SK-N-SH (cell line): ENCODE results near the gene SLC17A1. TPM values are rescaled to one million over a fixed set of nuclear protein-coding genes. Genes with fewer than 3 reads are reported as not detected.

Source experiments
- CTCF ChIA-PET: fragments of 300-600, 350-600 bp; formaldehyde crosslinking; extraction: SDS; loops from one replicate; lab custom pipeline; 2021; lab: Yijun Ruan, JAX
- POLR2A ChIA-PET: fragments of 350-600 bp; sonication (Branson Sonifier 250); formaldehyde crosslinking; extraction: SDS; loops from one replicate; lab custom pipeline; 2020; ENCODE audit warnings: antibody characterized with exemption, inconsistent platforms; lab: Yijun Ruan, JAX
- DNase-seq: peaks from one replicate; pipeline ENCODE4 v3.0.0; 2012
- H2AFZ ChIP-seq: fragments of 200-600 bp; sonication (generic); 2 replicates; pipeline ENCODE4 v1.8.1; 2016; ENCODE audit warnings: antibody characterized with exemption, mild to moderate bottlenecking, low read depth
- H3F3A ChIP-seq: fragments of 200-600 bp; sonication (generic); replicated peaks from 2 replicates; pipeline ENCODE3; 2016; ENCODE audit warnings: antibody characterized with exemption, mild to moderate bottlenecking; ENCODE audit not compliant: insufficient read depth
- H3K27ac ChIP-seq, 2 experiments: fragments of 200-500 bp in 1 of 2; fragments of 200-600 bp in 1 of 2; sonication (Bioruptor generic) in 1 of 2; sonication (generic), shearing (Covaris generic) in 1 of 2; 2 replicates each; pipeline versions ENCODE4 v1.5.1 to v1.6.1; 2014 to 2016; ENCODE audit warnings: low read depth in 2 of 2, inconsistent platforms in 1 of 2, low read length in 1 of 2, mild to moderate bottlenecking in 1 of 2, mixed read lengths in 1 of 2
- H3K27me3 ChIP-seq: fragments of 200-600 bp; sonication (generic), shearing (Covaris generic); 2 replicates; pipeline ENCODE4 v1.6.1; 2016; ENCODE audit warnings: mixed run types; ENCODE audit not compliant: insufficient read depth
- H3K36me3 ChIP-seq, 2 experiments: fragments of 200-500 bp in 1 of 2; fragments of 200-600 bp in 1 of 2; sonication (Bioruptor generic) in 1 of 2; sonication (generic) in 1 of 2; replicated peaks in 1 of 2; 2 replicates each; pipeline versions ENCODE3 to v1.5.1; 2014 to 2016; ENCODE audit warnings: low read length in 1 of 2, mild to moderate bottlenecking in 1 of 2; ENCODE audit not compliant: insufficient read depth in 2 of 2, control insufficient read depth in 1 of 2
- H3K4me1 ChIP-seq, 2 experiments: fragments of 200-500 bp in 1 of 2; fragments of 200-600 bp in 1 of 2; sonication (Bioruptor generic) in 1 of 2; sonication (generic), shearing (Covaris generic) in 1 of 2; 2 replicates each; pipeline versions ENCODE4 v1.5.1 to v1.6.1; 2014 to 2016; ENCODE audit warnings: low read depth in 1 of 2, low read length in 1 of 2, mixed run types in 1 of 2; ENCODE audit not compliant: insufficient read depth in 2 of 2, control insufficient read depth in 1 of 2
- H3K4me2 ChIP-seq: fragments of 200-600 bp; sonication (generic), shearing (Covaris generic); 2 replicates; pipeline ENCODE4 v1.6.1; 2017; ENCODE audit warnings: mixed run types
- H3K4me3 ChIP-seq, 2 experiments: fragments of 200-500 bp in 1 of 2; fragments of 200-600 bp in 1 of 2; sonication (Bioruptor generic) in 1 of 2; sonication (generic), shearing (Covaris generic) in 1 of 2; 2 replicates each; pipeline versions ENCODE4 v1.5.1 to v1.8.1; 2014 to 2016; ENCODE audit warnings: low read depth in 2 of 2, inconsistent platforms in 1 of 2, low read length in 1 of 2, mild to moderate bottlenecking in 1 of 2, mixed read lengths in 1 of 2, moderate library complexity in 1 of 2
- H3K79me2 ChIP-seq: fragments of 200-600 bp; sonication (generic); 2 replicates; pipeline ENCODE4 v1.8.1; 2017; ENCODE audit warnings: mild to moderate bottlenecking; ENCODE audit not compliant: insufficient read depth
- H3K9ac ChIP-seq: fragments of 200-600 bp; sonication (generic); 2 replicates; pipeline ENCODE4 v1.6.1; 2017; ENCODE audit warnings: mixed run types
- H3K9me2 ChIP-seq: fragments of 200-600 bp; sonication (generic); 2 replicates; pipeline ENCODE4 v1.6.1; 2017; ENCODE audit warnings: mixed run types
- H3K9me3 ChIP-seq: fragments of 200-600 bp; sonication (generic); 2 replicates; pipeline ENCODE4 v1.6.1; 2017; ENCODE audit warnings: mixed run types, mild to moderate bottlenecking, moderate library complexity
- H4K20me1 ChIP-seq: fragments of 200-600 bp; sonication (generic); 2 replicates; pipeline ENCODE4 v1.6.1; 2017; ENCODE audit warnings: mild to moderate bottlenecking, mixed run types; ENCODE audit not compliant: insufficient read depth
- GABPA ChIP-seq: IDR thresholded peaks from 2 replicates; pipeline ENCODE4 v1.4.0; 2012; ENCODE audit warnings: low read depth, mild to moderate bottlenecking
- JUND ChIP-seq: IDR thresholded peaks from 2 replicates; pipeline ENCODE4 v1.4.0; 2012
- MEF2A ChIP-seq: IDR thresholded peaks from 2 replicates; pipeline ENCODE4 v1.4.0; 2012; ENCODE audit warnings: low read depth, borderline replicate concordance
- PBX3 ChIP-seq: IDR thresholded peaks from 2 replicates; pipeline ENCODE4; 2012
- POLR2AphosphoS5 ChIP-seq: IDR thresholded peaks from 2 replicates; pipeline ENCODE4 v1.6.1; 2012; ENCODE audit warnings: low read depth, low read length
- RCOR1 ChIP-seq: fragments of 150-350 bp; IDR thresholded peaks from 2 replicates; pipeline ENCODE4 v1.6.1; 2017; ENCODE audit warnings: antibody characterized with exemption, low read length
- SMC3 ChIP-seq: IDR thresholded peaks from 2 replicates; pipeline ENCODE4 v1.6.1; 2012; ENCODE audit warnings: low read depth, low read length, improper control_type of control experiment
- TEAD4 ChIP-seq: IDR thresholded peaks from 2 replicates; pipeline ENCODE4 v1.4.0; 2012; ENCODE audit warnings: mild to moderate bottlenecking, borderline replicate concordance; ENCODE audit not compliant: insufficient read depth
- YY1 ChIP-seq: IDR thresholded peaks from 2 replicates; pipeline ENCODE4 v1.4.0; 2012; ENCODE audit warnings: low read depth, mild to moderate bottlenecking
- ZBTB33 ChIP-seq: IDR thresholded peaks from 2 replicates; pipeline ENCODE4 v1.4.0; 2012; ENCODE audit warnings: low read depth, borderline replicate concordance
- WGBS: methylation state at CpG from one replicate; pipeline ENCODE4 v1.1.6; 2017; ENCODE audit warnings: low lambda C conversion rate; 5-methylcytosine and 5-hydroxymethylcytosine counted together
- polyA plus RNA-seq, 3 experiments: library from polyadenylated mRNA; depleted of rRNA; stranded (reverse); fragments of >200 nt; gene quantifications; 2 replicates each; pipeline ENCODE4 v1.2.3, GENCODE V29; 2012

The SLC17A1 gene
- polyA plus RNA-seq, 1 of the 3 experiments (the other 2 are of a cell fraction) = not detected

- Histone ChIP-seq H3K4me3 (no peak overlapping the region), H3K9me3 (no peaks in the 10 kb centered on the region), H3K9me2 (no peaks in the 10 kb centered on the region), H3K9ac (no peak overlapping the region), H3K27me3 (no peaks in the 10 kb centered on the region), H3F3A (no peaks in the 10 kb centered on the region), H3K4me1 (no peaks in the 10 kb centered on the region), H3K4me2 (no peak overlapping the region), H3K36me3 (no peaks in the 10 kb centered on the region)
- CTCF ChIA-PET = no interaction called here
- POLR2A ChIA-PET = no interaction called here
- no peak for DNase-seq
- WGBS = 33% methylated on average over 3 of the region's 3 CpGs
- TF ChIP-seq ZBTB33 = no peak
- TF ChIP-seq GABPA = no peak
- no peak for TF ChIP-seq RCOR1
- TF ChIP-seq TEAD4 = no peak
- TF ChIP-seq SMC3 = no peak
- no peak for TF ChIP-seq PBX3
- no peak for TF ChIP-seq JUND
- TF ChIP-seq, all 33 proteins: peak for 0
- no peak overlapping the region for H2AFZ ChIP-seq
- H3K27ac ChIP-seq = no peak overlapping the region
- H4K20me1 ChIP-seq = no peaks in the 10 kb centered on the region
- no peaks in the 10 kb centered on the region for H3K79me2 ChIP-seq
Measured at GRCh38 chr6:25868436-25869183, 36.8 kb upstream of the SLC17A1 start.

- no peaks in the 10 kb centered on the region for H3K9me2 ChIP-seq
- no peaks in the 10 kb centered on the region for H3K36me3 ChIP-seq
- H3K79me2 ChIP-seq = no peaks in the 10 kb centered on the region
- H3K9ac ChIP-seq = no peak overlapping the region
- DNase-seq = no peak
- no peaks in the 10 kb centered on the region for H4K20me1 ChIP-seq
- POLR2A ChIA-PET = no interaction called here
- no peak overlapping the region for H3K4me3 ChIP-seq
- H3K9me3 ChIP-seq = no peaks in the 10 kb centered on the region
- no peaks in the 10 kb centered on the region for H3K27me3 ChIP-seq
- H3K27ac ChIP-seq = no peak overlapping the region
- 46% methylated on average over 3 of the region's 3 CpGs for WGBS
- no peak overlapping the region for H3K4me2 ChIP-seq
- H3K4me1 ChIP-seq = no peaks in the 10 kb centered on the region
- CTCF ChIA-PET = no interaction called here
- TF ChIP-seq MEF2A = no peak
- TF ChIP-seq YY1 = no peak
- no peak for TF ChIP-seq POLR2AphosphoS5
- TF ChIP-seq, all 33 proteins: peak for 0
- Histone ChIP-seq H2AFZ (no peak overlapping the region), H3F3A (no peaks in the 10 kb centered on the region)
Measured at GRCh38 chr6:25866011-25866410, 34.2 kb upstream of the SLC17A1 start.
